ENCODE results near the gene TYW3.
A peak's percentile ranks its signal among the peaks of the same experiment; 100 is the strongest.

- TF ChIP-seq CTCF (conservative IDR thresholded peaks at IDR 0.05; ENCODE audit: low read depth, low read length) = peak; percentile 74
- no peak for TF ChIP-seq RCOR1 (IDR thresholded peaks at IDR 0.05; ENCODE audit: insufficient replicate concordance, low read length)
- TF ChIP-seq FOS (IDR thresholded peaks at IDR 0.05; ENCODE audit: low read depth, low read length) = no peak
- TF ChIP-seq POLR2A (IDR thresholded peaks at IDR 0.05; ENCODE audit: low read depth, low read length) = no peak
- TF ChIP-seq RAD21 (IDR thresholded peaks at IDR 0.05; ENCODE audit: low read length) = peak; percentile 47
- TF ChIP-seq RFX5 (IDR thresholded peaks at IDR 0.05; ENCODE audit: low read depth, low read length) = no peak
- no peak for TF ChIP-seq CHD1 (IDR thresholded peaks at IDR 0.05; ENCODE audit: low read depth, low read length)
These were observed 892 bp downstream of the TYW3 start for GRCh38 chr1:74733604-74734484.

Measured in IMR-90 (cell line).